Measurements from ENCODE around the gene ATF4.

DNA sequence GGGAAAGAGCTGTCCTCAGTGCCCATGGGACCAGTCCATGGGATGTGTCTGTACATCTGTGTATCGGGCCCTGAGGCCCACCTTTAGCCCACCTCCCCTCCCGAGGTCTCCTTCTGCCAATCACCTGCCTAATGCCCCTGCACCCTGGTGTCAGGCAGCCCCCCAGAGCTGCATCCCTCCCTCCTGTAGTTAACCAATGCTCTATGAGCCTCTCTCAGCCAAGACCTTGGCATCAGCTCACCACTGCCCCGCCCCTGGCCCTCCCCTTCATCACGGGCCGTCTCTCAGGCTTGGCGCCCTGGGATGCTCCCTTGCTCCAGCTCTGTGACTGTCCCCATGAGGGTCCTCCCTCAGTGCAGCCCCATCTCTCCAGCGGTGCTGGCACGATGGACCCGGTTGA lies 45.0 kb upstream of the ATF4 start:
- TF ChIP-seq, protein P1, sequence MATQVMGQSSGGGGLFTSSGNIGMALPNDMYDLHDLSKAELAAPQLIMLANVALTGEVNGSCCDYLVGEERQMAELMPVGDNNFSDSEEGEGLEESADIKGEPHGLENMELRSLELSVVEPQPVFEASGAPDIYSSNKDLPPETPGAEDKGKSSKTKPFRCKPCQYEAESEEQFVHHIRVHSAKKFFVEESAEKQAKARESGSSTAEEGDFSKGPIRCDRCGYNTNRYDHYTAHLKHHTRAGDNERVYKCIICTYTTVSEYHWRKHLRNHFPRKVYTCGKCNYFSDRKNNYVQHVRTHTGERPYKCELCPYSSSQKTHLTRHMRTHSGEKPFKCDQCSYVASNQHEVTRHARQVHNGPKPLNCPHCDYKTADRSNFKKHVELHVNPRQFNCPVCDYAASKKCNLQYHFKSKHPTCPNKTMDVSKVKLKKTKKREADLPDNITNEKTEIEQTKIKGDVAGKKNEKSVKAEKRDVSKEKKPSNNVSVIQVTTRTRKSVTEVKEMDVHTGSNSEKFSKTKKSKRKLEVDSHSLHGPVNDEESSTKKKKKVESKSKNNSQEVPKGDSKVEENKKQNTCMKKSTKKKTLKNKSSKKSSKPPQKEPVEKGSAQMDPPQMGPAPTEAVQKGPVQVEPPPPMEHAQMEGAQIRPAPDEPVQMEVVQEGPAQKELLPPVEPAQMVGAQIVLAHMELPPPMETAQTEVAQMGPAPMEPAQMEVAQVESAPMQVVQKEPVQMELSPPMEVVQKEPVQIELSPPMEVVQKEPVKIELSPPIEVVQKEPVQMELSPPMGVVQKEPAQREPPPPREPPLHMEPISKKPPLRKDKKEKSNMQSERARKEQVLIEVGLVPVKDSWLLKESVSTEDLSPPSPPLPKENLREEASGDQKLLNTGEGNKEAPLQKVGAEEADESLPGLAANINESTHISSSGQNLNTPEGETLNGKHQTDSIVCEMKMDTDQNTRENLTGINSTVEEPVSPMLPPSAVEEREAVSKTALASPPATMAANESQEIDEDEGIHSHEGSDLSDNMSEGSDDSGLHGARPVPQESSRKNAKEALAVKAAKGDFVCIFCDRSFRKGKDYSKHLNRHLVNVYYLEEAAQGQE (IDR thresholded peaks at IDR 0.05; ENCODE audit: insufficient read depth in 1 of 2, low read depth in 2 of 2, low read length in 2 of 2), result no peak
- TF ChIP-seq TAF1 (IDR thresholded peaks at IDR 0.05; ENCODE audit: borderline replicate concordance, insufficient read depth, low read length) (no peak), POLR2AphosphoS5 (IDR thresholded peaks at IDR 0.05; ENCODE audit: low read depth, low read length) (no peak), FOXP2 (optimal IDR thresholded peaks at IDR 0.05; ENCODE audit: borderline replicate concordance, extremely low read depth, extremely low read length, insufficient read depth) (no peak), SIN3A (IDR thresholded peaks at IDR 0.05; ENCODE audit: borderline replicate concordance, insufficient read depth, low read length) (no peak)
